Neuron (in vitro differentiated cells): Measurements from ENCODE around the gene GNL1.
"Not testable (repeated sequence)": the region's sequence is repeated elsewhere in the genome, so short reads cannot be mapped to it uniquely, and the experiment has no call there.

Source experiments
- H2AFZ ChIP-seq: one replicate; pipeline ENCODE4 v1.6.1; 2013; ENCODE audit warnings: low read depth, mild to moderate bottlenecking, inconsistent platforms, low read length, moderate library complexity
- H3K27me3 ChIP-seq: one replicate; pipeline ENCODE4 v1.6.1; 2013; ENCODE audit warnings: low read length; ENCODE audit not compliant: insufficient read depth
- H3K36me3 ChIP-seq: one replicate; pipeline ENCODE4 v1.6.1; 2013; ENCODE audit warnings: low read length; ENCODE audit not compliant: insufficient read depth
- H3K4me1 ChIP-seq: one replicate; pipeline ENCODE4 v1.6.1; 2013; ENCODE audit warnings: low read length; ENCODE audit not compliant: insufficient read depth
- H3K4me3 ChIP-seq: 2 replicates; pipeline ENCODE4 v1.5.1; 2013; ENCODE audit warnings: mild to moderate bottlenecking, low read length, moderate library complexity
- H3K9me3 ChIP-seq: one replicate; pipeline ENCODE4 v1.6.1; 2013; ENCODE audit warnings: low read length

The GNL1 gene

GRCh38 chr6:30556066-30556905 is at the start of gene GNL1:
Gene GNL1, minus strand, starts transcription at chr6:30556489. Its CDS starts 286 bp downstream, at chr6:30556203.
- Histone ChIP-seq H3K9me3 (no peaks in the 10 kb centered on the region), H3K4me1 (peaks cover 19% of the 10 kb centered on the region), H3K4me3 (peak within 1 kb of the TSS; percentile 88), H2AFZ (peak within 1 kb of the TSS; percentile 91), H3K36me3 (peaks cover 35% of the 10 kb centered on the region), H3K27me3 (no peaks in the 10 kb centered on the region)

- no peaks in the 10 kb centered on the region for H3K9me3 ChIP-seq
- H3K27me3 ChIP-seq, result no peaks in the 10 kb centered on the region
- H3K4me3 ChIP-seq, result no peak overlapping the region
- H3K36me3 ChIP-seq, result peaks cover 85% of the 10 kb centered on the region
- H2AFZ ChIP-seq, result no peak overlapping the region
- no peaks in the 10 kb centered on the region for H3K4me1 ChIP-seq
Measured at GRCh38 chr6:30603961-30604360, 47.7 kb upstream of the GNL1 start.

DNA sequence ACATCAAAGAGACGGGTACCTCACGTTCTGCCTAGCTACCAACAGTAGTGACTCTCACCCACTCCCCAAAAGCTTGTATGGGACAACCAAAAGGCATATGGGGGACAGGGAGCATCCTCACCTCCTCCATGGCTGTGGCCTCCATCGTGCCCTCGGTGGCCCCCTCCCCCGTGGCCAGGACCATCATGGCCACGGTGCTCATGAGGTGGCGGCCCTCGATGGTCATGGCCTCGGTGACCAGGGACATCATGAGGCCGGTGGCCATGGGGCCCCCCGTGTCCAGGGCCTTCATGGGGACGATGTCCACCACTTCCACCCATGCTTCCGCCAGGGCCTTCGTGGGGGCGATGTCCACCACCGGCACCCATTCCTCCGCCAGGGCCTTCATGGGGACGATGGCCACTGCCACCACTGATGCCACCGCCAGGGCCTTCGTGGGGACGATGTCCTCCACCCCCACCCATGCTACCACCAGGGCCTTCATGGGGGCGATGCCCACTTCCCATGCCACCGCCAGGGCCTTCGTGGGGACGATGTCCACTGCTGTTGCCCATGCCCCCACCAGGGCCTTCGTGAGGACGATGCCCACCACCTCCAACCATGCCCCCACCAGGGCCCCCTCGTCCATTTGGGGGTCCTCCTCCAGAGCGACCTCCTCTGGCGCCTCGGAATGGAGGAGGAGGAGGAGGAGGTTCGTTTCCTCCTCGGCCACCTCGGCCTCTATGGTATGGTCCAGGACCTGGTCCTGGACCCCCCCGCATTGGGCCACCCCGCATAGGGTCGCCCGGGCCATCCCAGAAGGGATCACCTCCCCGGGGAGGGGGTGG is 45.7 kb upstream of the GNL1 start:
- no peaks in the 10 kb centered on the region for H3K27me3 ChIP-seq
- peaks cover 67% of the 10 kb centered on the region for H3K36me3 ChIP-seq
- H2AFZ ChIP-seq, result no peak overlapping the region
- H3K4me1 ChIP-seq, result no peaks in the 10 kb centered on the region
- H3K9me3 ChIP-seq, result no peaks in the 10 kb centered on the region
- H3K4me3 ChIP-seq, result no peak overlapping the region

DNA sequence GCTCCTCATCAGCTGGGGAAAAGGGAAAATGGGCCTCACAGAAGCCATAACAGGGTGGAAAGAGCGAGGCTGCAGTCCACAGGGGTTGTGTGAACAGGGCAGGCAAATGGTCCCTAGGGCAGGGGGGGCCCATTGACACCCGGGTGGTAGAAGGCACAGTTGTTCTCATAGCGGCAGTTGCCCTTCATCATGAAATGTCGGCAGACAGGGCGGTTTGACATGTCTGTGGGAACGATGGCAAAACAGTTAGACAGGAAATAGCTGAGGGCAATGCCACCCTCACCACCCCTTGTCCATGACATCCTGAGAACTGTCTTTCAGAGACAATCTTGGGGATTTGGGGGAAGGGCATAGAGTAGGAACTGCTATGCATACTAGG is 45.1 kb upstream of the GNL1 start:
- Histone ChIP-seq H3K9me3 (no peaks in the 10 kb centered on the region), H3K36me3 (peaks cover 61% of the 10 kb centered on the region), H3K4me1 (no peaks in the 10 kb centered on the region), H3K4me3 (no peak overlapping the region), H2AFZ (no peak overlapping the region), H3K27me3 (no peaks in the 10 kb centered on the region)

DNA sequence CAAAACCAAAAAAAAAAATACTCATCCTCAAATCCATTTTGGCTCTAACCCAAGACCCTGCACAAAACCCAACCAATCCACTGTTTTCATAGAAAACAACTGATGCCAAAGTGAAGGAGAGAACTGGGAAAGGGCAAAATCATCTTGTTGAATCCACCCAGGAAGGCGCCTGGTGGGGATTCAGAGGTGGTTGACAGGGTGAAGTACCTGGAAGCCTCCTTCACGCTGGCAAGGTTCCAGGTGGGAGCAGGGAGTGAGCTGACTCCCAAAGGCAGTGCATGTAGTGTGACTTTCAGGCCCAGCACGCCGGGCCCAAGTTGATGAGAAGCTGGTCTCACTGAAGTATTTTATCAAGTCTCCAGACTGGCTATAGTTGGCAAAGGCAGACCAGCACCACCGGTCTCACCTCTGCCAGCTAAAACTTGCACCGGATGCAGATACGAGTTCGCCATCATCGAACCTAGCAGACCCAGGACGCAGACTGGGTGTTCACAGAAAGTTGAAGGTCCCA is 44.2 kb upstream of the GNL1 start:
- H3K4me3 ChIP-seq, result no peak overlapping the region
- H3K4me1 ChIP-seq, result no peaks in the 10 kb centered on the region
- no peak overlapping the region for H2AFZ ChIP-seq
- no peaks in the 10 kb centered on the region for H3K9me3 ChIP-seq
- H3K36me3 ChIP-seq, result peaks cover 53% of the 10 kb centered on the region
- no peaks in the 10 kb centered on the region for H3K27me3 ChIP-seq

- H3K36me3 ChIP-seq, result peaks cover 51% of the 10 kb centered on the region
- H2AFZ ChIP-seq, result no peak overlapping the region
- H3K4me1 ChIP-seq, result no peaks in the 10 kb centered on the region
- no peaks in the 10 kb centered on the region for H3K9me3 ChIP-seq
- H3K27me3 ChIP-seq, result no peaks in the 10 kb centered on the region
- H3K4me3 ChIP-seq, result no peak overlapping the region
Measured at GRCh38 chr6:30599625-30600324, 43.5 kb upstream of the GNL1 start.

- Histone ChIP-seq H3K4me3 (no peak overlapping the region), H3K27me3 (no peaks in the 10 kb centered on the region), H2AFZ (no peak overlapping the region), H3K9me3 (no peaks in the 10 kb centered on the region), H3K4me1 (no peaks in the 10 kb centered on the region), H3K36me3 (peaks cover 49% of the 10 kb centered on the region)
Measured at GRCh38 chr6:30598912-30599624, 42.8 kb upstream of the GNL1 start.

DNA sequence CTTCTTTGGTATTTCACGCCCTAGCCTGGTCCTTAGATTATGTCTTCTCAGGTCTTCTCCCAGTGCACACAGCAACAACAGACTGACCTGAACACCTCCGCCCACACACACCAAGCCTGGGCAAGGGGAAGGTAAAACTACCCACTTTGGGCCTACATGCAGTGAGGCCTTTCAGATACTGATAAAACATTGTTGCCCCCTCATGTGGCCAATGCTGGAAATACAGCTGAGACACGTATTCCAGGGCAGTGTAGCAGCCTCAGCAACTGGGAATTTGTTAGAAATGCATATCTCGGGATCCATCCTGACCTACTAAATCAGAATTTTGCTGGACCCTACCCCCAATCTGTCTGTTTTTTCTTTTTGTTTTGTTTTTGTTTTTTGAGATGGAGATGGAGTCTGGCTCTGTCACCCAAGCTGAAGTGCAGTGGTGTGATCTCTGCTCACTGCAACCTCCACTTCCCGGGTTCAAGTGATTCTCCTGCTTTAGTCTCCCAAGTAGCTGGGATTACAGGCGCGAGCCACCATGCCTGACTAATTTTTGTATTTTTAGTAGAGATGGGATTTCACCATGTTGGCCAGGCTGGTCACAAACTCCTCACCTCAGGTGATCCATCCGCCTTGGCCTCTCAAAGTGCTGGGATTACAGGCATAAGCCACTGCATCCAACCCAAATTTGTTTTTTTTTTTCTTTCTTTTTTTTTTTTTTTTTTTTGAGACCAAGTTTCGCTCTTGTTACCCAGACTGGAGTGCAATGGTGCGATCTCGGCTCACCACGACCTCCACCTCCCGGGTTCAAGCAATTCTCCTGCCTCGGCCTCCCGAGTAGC is 41.2 kb upstream of the GNL1 start:
- not testable (repeated sequence) for H2AFZ ChIP-seq, H3K27me3 ChIP-seq, H3K4me3 ChIP-seq, H3K9me3 ChIP-seq, H3K4me1 ChIP-seq
- H3K36me3 ChIP-seq, result peaks cover 46% of the 10 kb centered on the region

GRCh38 chr6:30592287-30592686 is 36.0 kb upstream of the GNL1 start:
- peaks cover 70% of the 10 kb centered on the region for H3K36me3 ChIP-seq
- H3K27me3 ChIP-seq, result no peaks in the 10 kb centered on the region
- no peak overlapping the region for H3K4me3 ChIP-seq
- H3K9me3 ChIP-seq, result no peaks in the 10 kb centered on the region
- H2AFZ ChIP-seq, result no peak overlapping the region
- H3K4me1 ChIP-seq, result no peaks in the 10 kb centered on the region

DNA sequence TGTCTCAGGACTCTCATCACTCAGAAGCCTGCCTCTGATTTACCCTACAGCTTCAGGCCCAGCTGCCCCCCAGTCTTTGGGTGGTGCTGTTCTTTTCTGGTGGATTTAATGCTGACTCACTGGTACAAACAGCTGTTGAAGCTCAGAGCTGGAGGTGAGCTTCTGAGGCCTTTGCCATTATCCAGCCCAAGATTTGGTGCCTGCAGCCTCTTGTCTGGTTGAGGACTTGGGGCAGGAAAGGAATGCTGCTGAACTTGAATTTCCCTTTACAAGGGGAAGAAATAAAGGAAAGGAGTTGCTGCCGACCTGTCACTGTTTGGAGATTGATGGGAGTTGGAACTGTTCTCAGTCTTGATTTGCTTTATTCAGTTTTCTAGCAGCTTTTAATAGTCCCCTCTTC is 34.7 kb upstream of the GNL1 start:
- Histone ChIP-seq H3K9me3 (no peaks in the 10 kb centered on the region), H3K36me3 (peaks cover 79% of the 10 kb centered on the region), H3K4me1 (no peaks in the 10 kb centered on the region), H3K27me3 (no peaks in the 10 kb centered on the region), H3K4me3 (no peak overlapping the region), H2AFZ (no peak overlapping the region)

DNA sequence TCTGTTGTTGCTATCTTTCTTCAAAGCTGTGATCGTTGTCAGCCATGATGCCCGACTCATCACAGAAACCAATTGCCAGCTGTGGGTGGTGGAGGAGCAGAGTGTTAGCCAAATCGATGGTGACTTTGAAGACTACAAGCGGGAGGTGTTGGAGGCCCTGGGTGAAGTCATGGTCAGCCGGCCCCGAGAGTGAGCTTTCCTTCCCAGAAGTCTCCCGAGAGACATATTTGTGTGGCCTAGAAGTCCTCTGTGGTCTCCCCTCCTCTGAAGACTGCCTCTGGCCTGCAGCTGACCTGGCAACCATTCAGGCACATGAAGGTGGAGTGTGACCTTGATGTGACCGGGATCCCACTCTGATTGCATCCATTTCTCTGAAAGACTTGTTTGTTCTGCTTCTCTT is 34.2 kb upstream of the GNL1 start:
- Histone ChIP-seq H3K27me3 (no peaks in the 10 kb centered on the region), H2AFZ (no peak overlapping the region), H3K4me3 (no peak overlapping the region), H3K4me1 (no peaks in the 10 kb centered on the region), H3K9me3 (no peaks in the 10 kb centered on the region), H3K36me3 (peaks cover 84% of the 10 kb centered on the region)
